ENCODE results near the gene SLC43A3. TPM values are rescaled to one million over a fixed set of nuclear protein-coding genes. Genes with fewer than 3 reads are reported as not detected.

Gene SLC43A3
- total RNA-seq, 2 experiments from 2014 or later, result 268 to 333 TPM

DNA sequence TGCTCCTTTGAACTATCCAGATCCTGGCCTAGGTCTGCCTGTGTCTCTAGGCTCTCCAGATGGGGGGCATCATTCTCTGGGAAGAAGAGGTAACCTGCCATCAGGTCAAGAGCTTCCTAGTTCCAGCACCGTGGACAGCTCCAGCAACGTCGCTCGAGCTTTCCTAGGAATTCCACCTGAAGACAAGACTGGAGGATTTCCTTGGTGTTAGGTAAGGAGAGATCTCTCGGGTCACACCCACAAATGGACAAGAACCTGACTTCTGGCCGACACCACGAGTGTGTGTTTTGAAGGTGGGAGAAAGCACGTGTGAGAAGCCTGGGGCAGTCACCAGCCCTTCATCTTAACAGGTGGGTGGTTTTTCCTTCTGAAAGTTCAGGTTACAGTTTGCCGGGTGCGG is 47.2 kb downstream of the SLC43A3 start:
- Mint-ChIP-seq H3K36me3 (ENCODE audit: low read depth) (no peaks in the 10 kb centered on the region), H3K9me3 (ENCODE audit: low read depth) (no peaks in the 10 kb centered on the region), H3K4me3 (no peak overlapping the region), H3K27ac (no peak overlapping the region), H3K4me1 (no peaks in the 10 kb centered on the region), H3K27me3 (peaks cover 11% of the 10 kb centered on the region)
- intact Hi-C loops (cut with DNase I, micrococcal nuclease), result no loop called here
- ATAC-seq (no peak), DNase-seq (peak; percentile 15)
- CTCF ChIA-PET, result interaction anchor here (0.5 to 1.0 kb wide), 4 partner anchors 30 to 333 kb away, joined by 3 to 4 read pairs (median 3); no protein-coding TSS in a partner anchor
- POLR2A ChIA-PET, result no interaction called here

DNA sequence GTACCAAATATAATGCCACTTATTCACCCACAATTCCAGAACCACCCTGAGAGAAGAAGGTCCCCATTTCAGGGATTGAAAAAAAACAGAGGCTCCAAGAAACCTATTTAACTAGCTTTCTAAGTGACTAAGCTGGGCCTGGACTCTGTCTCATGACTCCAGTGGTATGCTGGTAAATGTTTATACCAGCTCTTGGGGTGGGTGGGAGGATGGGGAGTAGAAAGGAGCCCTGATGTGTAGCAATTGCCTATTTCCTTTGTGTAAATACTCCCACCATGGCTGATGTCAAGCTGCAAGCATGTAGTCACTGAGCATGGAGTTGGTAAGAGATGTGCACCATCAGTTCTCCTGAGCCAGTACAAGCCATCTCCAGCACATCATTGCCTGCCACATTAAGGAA is 48.7 kb downstream of the SLC43A3 start:
- H3K9me3 Mint-ChIP-seq (ENCODE audit: low read depth), result no peaks in the 10 kb centered on the region
- ATAC-seq, result no peak
- intact Hi-C loops (cut with DNase I, micrococcal nuclease), result no loop called here
- H3K27me3 Mint-ChIP-seq, result peaks cover 11% of the 10 kb centered on the region
- H3K4me1 Mint-ChIP-seq, result no peaks in the 10 kb centered on the region
- H3K4me3 Mint-ChIP-seq, result no peak overlapping the region
- H3K36me3 Mint-ChIP-seq (ENCODE audit: low read depth), result no peaks in the 10 kb centered on the region
- H3K27ac Mint-ChIP-seq, result no peak overlapping the region
- ChIA-PET CTCF (interaction anchor here (1.3 kb wide), 1 partner anchor 80 kb away, joined by 6 read pairs; no protein-coding TSS in a partner anchor), POLR2A (no interaction called here)
- no peak for DNase-seq

DNA sequence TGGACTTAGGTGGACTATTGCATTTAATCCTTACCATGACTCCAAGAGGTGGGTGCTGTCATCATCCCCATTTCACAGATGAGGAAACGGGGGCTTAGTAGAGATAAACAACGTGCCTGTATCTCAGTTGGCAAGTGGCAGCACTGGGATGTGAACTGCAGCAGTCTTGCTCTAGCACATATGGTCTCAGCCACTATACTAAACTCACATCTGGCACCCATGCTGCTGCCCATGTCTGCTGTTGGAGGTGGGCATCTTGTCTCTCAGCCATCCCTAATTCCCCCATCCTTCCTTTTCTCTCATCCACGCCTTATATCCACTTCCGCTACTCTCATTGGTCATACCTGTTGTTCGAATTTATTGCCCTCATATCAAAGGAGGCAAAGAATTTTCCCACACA is 49.8 kb downstream of the SLC43A3 start:
- POLR2A ChIA-PET, result no interaction called here
- Mint-ChIP-seq H3K9me3 (ENCODE audit: low read depth) (no peaks in the 10 kb centered on the region), H3K27ac (no peak overlapping the region), H3K36me3 (ENCODE audit: low read depth) (no peaks in the 10 kb centered on the region), H3K4me3 (no peak overlapping the region), H3K27me3 (peaks cover 11% of the 10 kb centered on the region), H3K4me1 (no peaks in the 10 kb centered on the region)
- DNase-seq, result no peak
- intact Hi-C loops (cut with DNase I, micrococcal nuclease), result no loop called here
- no peak for ATAC-seq
- CTCF ChIA-PET, result no interaction called here

DNA sequence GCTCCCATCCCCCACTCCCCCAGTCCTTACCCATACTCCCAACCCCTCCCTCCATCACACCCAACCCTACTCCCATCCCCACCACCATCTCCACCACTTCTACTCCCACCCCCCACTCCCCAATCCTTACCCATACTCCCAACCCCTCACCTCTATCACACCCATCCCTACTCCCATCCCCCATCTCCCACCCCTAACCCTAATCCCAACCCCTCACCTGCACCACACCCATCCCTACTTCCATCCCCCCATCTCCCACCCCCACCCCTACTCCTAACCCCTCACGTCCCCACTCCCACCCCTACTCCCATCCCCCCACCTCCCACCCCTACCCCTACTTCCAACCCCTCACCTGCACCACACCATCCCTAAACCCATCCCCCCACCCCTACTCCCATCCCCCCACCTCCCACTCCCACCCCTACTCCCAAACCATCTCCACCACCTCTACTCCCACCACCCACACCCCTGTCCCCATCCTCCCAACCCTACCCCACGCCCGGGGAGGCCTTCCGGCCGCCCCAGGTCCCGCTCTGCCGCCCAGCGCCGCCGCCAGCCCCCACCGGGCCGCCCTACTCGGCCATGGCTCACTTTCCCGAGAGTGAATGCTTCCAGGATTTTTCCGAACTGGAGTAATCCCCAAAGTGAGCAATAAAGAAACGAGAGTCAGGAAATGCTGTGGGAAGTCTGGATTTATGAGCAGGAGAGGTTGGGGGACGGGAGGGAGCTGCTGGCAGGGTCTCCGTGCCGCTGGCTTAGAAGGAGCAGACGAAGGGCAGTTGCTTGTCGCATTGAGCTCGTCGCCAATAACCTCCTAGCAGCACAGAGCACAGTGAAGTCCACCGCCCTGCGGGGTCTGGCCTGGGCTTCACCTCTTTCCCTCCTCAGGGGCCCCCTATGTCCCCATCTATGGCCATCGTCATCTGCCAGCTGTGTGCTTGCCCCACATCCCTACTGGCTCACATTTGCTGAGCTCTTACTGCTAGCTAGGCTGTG is 50.5 kb downstream of the SLC43A3 start:
- H3K36me3 Mint-ChIP-seq (ENCODE audit: low read depth), result no peaks in the 10 kb centered on the region
- ChIA-PET CTCF (no interaction called here), POLR2A (no interaction called here)
- no peak overlapping the region for H3K4me3 Mint-ChIP-seq
- intact Hi-C loops (cut with DNase I, micrococcal nuclease), result no loop called here
- DNase-seq (no peak), ATAC-seq (no peak)
- peaks cover 11% of the 10 kb centered on the region for H3K27me3 Mint-ChIP-seq
- H3K4me1 Mint-ChIP-seq, result no peaks in the 10 kb centered on the region
- no peak overlapping the region for H3K27ac Mint-ChIP-seq
- H3K9me3 Mint-ChIP-seq (ENCODE audit: low read depth), result no peaks in the 10 kb centered on the region

DNA sequence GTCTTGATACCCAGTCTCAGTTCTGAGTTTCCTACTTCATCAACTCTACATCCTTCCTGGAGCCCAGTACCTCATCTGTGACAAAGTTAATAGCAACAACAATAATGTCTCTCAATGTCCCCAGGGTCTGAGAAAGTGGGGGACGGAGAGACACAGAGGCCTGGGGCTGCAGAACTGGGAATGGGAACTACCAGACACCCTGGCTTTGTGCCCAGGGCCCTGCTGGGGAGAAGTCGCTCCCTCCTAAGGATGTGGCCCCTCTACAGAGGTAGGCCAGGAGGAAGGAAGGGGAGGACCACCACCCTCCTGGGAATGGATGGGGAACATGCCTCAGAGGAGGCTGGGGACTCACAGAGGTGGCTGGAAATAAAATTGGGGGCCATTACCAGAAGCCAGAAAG is 51.4 kb downstream of the SLC43A3 start:
- DNase-seq (no peak), ATAC-seq (no peak)
- H3K4me1 Mint-ChIP-seq, result no peaks in the 10 kb centered on the region
- intact Hi-C loops (cut with DNase I, micrococcal nuclease), result no loop called here
- no peaks in the 10 kb centered on the region for H3K9me3 Mint-ChIP-seq (ENCODE audit: low read depth)
- POLR2A ChIA-PET, result interaction anchor here (0.6 kb wide), 1 partner anchor 12 kb away, joined by 3 read pairs; no protein-coding TSS in a partner anchor
- H3K36me3 Mint-ChIP-seq (ENCODE audit: low read depth), result no peaks in the 10 kb centered on the region
- H3K4me3 Mint-ChIP-seq, result no peak overlapping the region
- CTCF ChIA-PET, result no interaction called here
- no peak overlapping the region for H3K27ac Mint-ChIP-seq
- peaks cover 11% of the 10 kb centered on the region for H3K27me3 Mint-ChIP-seq

DNA sequence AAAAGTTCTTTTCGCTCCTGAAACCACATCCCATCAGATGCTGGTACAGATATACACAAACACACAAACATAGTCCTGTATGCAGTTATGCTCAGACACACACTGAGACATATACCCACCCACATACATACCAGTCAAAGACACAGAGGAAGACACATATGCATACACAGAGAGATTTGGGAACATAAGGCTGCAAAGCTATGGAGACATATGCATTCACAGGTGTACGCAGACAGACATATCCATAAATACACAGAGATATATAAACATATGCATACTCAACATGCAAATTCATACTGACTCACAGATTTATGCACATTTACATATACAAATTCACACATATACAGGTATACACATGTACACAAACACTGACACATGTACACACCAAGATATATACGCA is 52.0 kb downstream of the SLC43A3 start:
- CTCF ChIA-PET, result no interaction called here

DNA sequence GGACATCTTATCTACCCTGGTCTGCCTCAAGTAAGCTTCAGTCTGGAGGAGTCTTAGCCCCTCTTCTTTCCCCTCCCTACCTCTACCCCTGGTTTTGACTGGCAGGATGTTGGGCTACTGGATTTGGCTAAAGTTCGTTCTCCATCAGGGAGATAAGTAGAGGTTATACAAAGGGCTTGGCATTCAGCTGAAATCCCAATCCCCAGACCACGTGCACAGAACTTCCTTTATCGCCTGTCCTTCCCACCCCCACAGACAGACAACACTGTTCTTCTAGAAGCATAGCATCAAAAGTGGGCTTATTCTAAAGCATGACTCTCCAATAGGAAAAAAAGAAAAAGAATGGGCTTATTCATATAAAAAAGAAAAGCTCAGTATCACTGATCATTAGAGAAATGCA is 53.8 kb downstream of the SLC43A3 start:
- H3K27me3 Mint-ChIP-seq, result peaks cover 6% of the 10 kb centered on the region
- H3K4me1 Mint-ChIP-seq, result no peaks in the 10 kb centered on the region
- intact Hi-C loops (cut with DNase I, micrococcal nuclease), result no loop called here
- CTCF ChIA-PET, result interaction anchor here (0.8 to 1.7 kb wide), 3 partner anchors 17 to 120 kb away, joined by 3 to 4 read pairs (median 4); no protein-coding TSS in a partner anchor
- DNase-seq, result no peak
- POLR2A ChIA-PET, result no interaction called here
- H3K36me3 Mint-ChIP-seq (ENCODE audit: low read depth), result no peaks in the 10 kb centered on the region
- no peak overlapping the region for H3K27ac Mint-ChIP-seq
- no peak for ATAC-seq
- no peaks in the 10 kb centered on the region for H3K9me3 Mint-ChIP-seq (ENCODE audit: low read depth)
- H3K4me3 Mint-ChIP-seq, result no peak overlapping the region

More for the DNA sequence above, 52.0 kb downstream of the SLC43A3 start:
- Mint-ChIP-seq H3K27ac (no peak overlapping the region), H3K9me3 (ENCODE audit: low read depth) (no peaks in the 10 kb centered on the region), H3K36me3 (ENCODE audit: low read depth) (no peaks in the 10 kb centered on the region), H3K4me1 (no peaks in the 10 kb centered on the region), H3K4me3 (no peak overlapping the region), H3K27me3 (peaks cover 8% of the 10 kb centered on the region)
- no peak for DNase-seq
- no peak for ATAC-seq
- POLR2A ChIA-PET, result no interaction called here
- intact Hi-C loops (cut with DNase I, micrococcal nuclease), result no loop called here

DNA sequence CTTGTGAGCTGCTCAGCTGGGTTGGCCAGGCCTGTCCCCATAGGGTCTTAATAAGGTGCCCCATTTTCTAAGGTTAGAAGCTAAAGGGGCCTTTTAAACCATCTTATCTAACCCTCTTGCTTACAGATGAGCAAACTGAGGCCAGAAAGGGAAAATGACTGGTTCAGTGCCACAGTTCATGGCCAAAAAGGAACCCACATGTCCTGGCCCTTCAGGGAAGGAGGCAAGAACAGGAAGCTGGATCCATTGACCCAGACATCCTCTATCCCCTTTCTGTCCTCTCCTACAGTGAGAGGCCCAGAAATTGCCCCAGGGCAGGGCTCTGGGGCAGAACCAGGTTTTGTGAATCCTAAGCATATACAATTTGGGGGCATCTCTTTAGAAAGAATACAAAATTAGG is 56.0 kb downstream of the SLC43A3 start:
- intact Hi-C loops (cut with DNase I, micrococcal nuclease), result no loop called here
- no peaks in the 10 kb centered on the region for H3K27me3 Mint-ChIP-seq
- ChIA-PET POLR2A (no interaction called here), CTCF (interaction anchor here (0.6 kb wide), 1 partner anchor 987 kb away, joined by 3 read pairs; no protein-coding TSS in a partner anchor)
- no peak overlapping the region for H3K27ac Mint-ChIP-seq
- ATAC-seq, result no peak
- H3K4me3 Mint-ChIP-seq, result no peak overlapping the region
- no peaks in the 10 kb centered on the region for H3K4me1 Mint-ChIP-seq
- no peak for DNase-seq
- H3K36me3 Mint-ChIP-seq (ENCODE audit: low read depth), result no peaks in the 10 kb centered on the region
- H3K9me3 Mint-ChIP-seq (ENCODE audit: low read depth), result no peaks in the 10 kb centered on the region

DNA sequence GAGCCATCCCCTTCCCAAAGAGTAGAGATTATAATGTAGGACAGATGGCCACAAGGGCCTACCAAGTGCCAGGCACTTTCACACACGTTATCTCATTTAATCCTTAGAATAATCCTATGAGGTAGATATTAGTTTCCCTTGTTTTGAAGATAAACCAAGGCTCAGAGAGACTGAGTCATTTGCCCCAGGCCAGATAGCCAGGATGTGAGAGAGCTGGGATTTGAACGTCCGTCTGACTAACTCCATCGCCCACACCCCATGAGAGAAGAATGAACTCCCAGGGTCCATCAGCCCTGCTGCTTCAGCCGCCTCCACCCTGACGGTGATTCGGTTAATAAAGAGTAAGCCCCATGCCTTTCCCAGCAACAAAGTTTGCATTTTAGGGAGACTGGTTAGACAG is 56.7 kb downstream of the SLC43A3 start:
- Mint-ChIP-seq H3K27me3 (no peaks in the 10 kb centered on the region), H3K27ac (no peak overlapping the region), H3K36me3 (ENCODE audit: low read depth) (no peaks in the 10 kb centered on the region), H3K9me3 (ENCODE audit: low read depth) (no peaks in the 10 kb centered on the region), H3K4me3 (no peak overlapping the region), H3K4me1 (no peaks in the 10 kb centered on the region)
- ATAC-seq (no peak), DNase-seq (no peak)
- CTCF ChIA-PET, result interaction anchor here (0.6 kb wide), 1 partner anchor 987 kb away, joined by 3 read pairs; no protein-coding TSS in a partner anchor
- intact Hi-C loops (cut with DNase I, micrococcal nuclease), result no loop called here
- POLR2A ChIA-PET, result no interaction called here

DNA sequence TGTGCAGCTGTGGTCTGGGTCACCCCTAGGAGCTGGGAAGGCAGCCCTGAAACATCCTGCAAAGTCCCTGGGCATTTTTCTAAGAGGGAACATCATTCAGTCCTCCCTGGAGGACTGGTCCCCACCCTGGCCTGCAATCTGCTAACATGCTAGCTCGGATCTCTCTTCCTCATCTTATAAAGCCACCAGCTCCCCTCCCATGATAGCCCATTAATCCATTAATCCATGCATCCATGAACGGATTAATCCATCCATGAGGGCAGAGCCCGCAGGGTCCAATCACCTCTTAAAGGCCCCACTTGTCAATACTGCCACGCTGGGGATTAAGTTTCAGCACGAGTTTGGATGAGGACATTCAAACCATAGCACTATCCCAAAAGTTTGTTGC is 58.1 kb downstream of the SLC43A3 start:
- DNase-seq (no peak), ATAC-seq (no peak)
- CTCF ChIA-PET, result interaction anchor here (1.2 kb wide), 1 partner anchor 19 kb away, joined by 3 read pairs; no protein-coding TSS in a partner anchor
- Mint-ChIP-seq H3K27me3 (no peaks in the 10 kb centered on the region), H3K9me3 (ENCODE audit: low read depth) (no peaks in the 10 kb centered on the region), H3K27ac (no peak overlapping the region), H3K36me3 (ENCODE audit: low read depth) (no peaks in the 10 kb centered on the region), H3K4me3 (no peak overlapping the region), H3K4me1 (no peaks in the 10 kb centered on the region)
- intact Hi-C loops (cut with DNase I, micrococcal nuclease), result no loop called here
- POLR2A ChIA-PET, result no interaction called here

DNA sequence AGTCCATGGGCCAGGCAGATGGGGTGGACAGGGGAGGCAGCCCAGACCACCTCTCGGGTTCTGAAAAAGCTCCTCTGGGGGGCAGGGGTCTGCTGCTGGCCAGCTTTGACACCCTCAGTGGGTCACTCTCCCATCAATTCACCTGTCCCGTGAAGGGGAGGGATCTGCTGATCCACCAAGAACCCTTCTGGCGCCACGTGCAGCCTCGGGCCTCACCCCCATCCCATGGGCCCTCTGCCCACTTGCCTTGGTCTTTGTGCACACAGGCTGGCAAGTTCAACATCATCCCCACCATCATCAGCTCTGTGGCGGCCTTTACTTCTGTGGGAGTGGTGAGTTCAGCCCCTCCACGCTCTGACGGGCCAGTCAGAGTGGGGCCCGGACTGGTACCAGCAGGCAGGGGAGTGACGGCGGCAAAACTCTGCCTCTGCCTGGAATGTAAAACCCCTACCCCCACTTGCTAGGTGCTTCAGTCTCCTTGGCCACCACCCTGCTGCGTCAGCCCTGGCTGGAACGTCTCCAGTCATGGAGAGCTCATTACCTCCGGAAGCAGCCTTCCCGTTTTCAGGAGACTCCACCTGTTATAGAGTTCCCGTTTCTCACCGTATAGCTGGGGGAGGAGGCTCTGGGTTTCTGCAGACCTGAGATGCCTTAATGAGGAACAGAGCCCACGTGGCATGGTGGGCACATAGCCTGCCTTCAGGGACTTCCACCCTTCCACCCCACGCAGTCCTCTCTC is 58.6 kb downstream of the SLC43A3 start:
- POLR2A ChIA-PET, result no interaction called here
- no peak for ATAC-seq
- Mint-ChIP-seq H3K36me3 (ENCODE audit: low read depth) (no peaks in the 10 kb centered on the region), H3K9me3 (ENCODE audit: low read depth) (no peaks in the 10 kb centered on the region), H3K4me3 (no peak overlapping the region), H3K27me3 (no peaks in the 10 kb centered on the region), H3K4me1 (no peaks in the 10 kb centered on the region), H3K27ac (no peak overlapping the region)
- intact Hi-C loops (cut with DNase I, micrococcal nuclease), result no loop called here
- DNase-seq, result no peak
- CTCF ChIA-PET, result interaction anchor here (1.2 kb wide), 1 partner anchor 18 kb away, joined by 3 read pairs; no protein-coding TSS in a partner anchor
